GM12892 (cell line): ENCODE measurements around the gene NXF3.

Experiments used
- POLR2A ChIP-seq: IDR thresholded peaks from 2 replicates; pipeline ENCODE4 v1.6.1; 2011; ENCODE audit warnings: low read depth, low read length, control low read depth
- POLR2AphosphoS5 ChIP-seq: IDR thresholded peaks from 2 replicates; pipeline ENCODE4 v1.6.1; 2011; ENCODE audit warnings: low read depth, low read length, control low read depth
- TAF1 ChIP-seq: IDR thresholded peaks from 2 replicates; pipeline ENCODE4 v1.6.1; 2011; ENCODE audit warnings: low read depth, mild to moderate bottlenecking, control low read depth, low read length, borderline replicate concordance

GRCh38 chrX:103099691-103100090, 6.7 kb upstream of the NXF3 start:
- TF ChIP-seq POLR2AphosphoS5 = no peak
- no peak for TF ChIP-seq TAF1
- no peak for TF ChIP-seq POLR2A
